ENCODE data around the gene KDM5B.

GRCh38 chr1:202835548-202836072 lies 27.4 kb upstream of the KDM5B start:
- TF ChIP-seq, protein P1, sequence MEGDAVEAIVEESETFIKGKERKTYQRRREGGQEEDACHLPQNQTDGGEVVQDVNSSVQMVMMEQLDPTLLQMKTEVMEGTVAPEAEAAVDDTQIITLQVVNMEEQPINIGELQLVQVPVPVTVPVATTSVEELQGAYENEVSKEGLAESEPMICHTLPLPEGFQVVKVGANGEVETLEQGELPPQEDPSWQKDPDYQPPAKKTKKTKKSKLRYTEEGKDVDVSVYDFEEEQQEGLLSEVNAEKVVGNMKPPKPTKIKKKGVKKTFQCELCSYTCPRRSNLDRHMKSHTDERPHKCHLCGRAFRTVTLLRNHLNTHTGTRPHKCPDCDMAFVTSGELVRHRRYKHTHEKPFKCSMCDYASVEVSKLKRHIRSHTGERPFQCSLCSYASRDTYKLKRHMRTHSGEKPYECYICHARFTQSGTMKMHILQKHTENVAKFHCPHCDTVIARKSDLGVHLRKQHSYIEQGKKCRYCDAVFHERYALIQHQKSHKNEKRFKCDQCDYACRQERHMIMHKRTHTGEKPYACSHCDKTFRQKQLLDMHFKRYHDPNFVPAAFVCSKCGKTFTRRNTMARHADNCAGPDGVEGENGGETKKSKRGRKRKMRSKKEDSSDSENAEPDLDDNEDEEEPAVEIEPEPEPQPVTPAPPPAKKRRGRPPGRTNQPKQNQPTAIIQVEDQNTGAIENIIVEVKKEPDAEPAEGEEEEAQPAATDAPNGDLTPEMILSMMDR (IDR thresholded peaks at IDR 0.05): no peak
- TF ChIP-seq POLR2A (IDR thresholded peaks at IDR 0.05): no peak

All from body of pancreas (tissue), 4 donors.